Body of pancreas (tissue), 4 donors: ENCODE measurements around the gene LBR. TPM values are rescaled to one million over a fixed set of nuclear protein-coding genes. Genes with fewer than 3 reads are reported as not detected.
A peak's percentile ranks its signal among the peaks of the same experiment; 100 is the strongest.

Experiments used
- ATAC-seq: fragments of 150-250 bp; one replicate; pipeline ENCODE4 v1.9.1; 2016
- DNase-seq, 4 donors: peaks; one replicate each; pipeline ENCODE4 v3.0.0-alpha.2; 2019
- H3K27ac ChIP-seq, 4 donors: fragments of 200-600 bp; sonication (generic); 1 replicate in 3 of 4; 2 replicates in 1 of 4; pipeline versions ENCODE4 v1.5.1 to v1.6.1; 2016 to 2019; ENCODE audit warnings: mild to moderate bottlenecking in 1 of 4, mixed read lengths in 1 of 4, moderate library complexity in 1 of 4
- H3K27me3 ChIP-seq, 2 donors: fragments of 200-600 bp; sonication (generic); one replicate each; pipeline ENCODE4 v1.6.0; 2016; ENCODE audit warnings: mild to moderate bottlenecking in 1 of 2
- H3K36me3 ChIP-seq, 2 donors: fragments of 200-600 bp; sonication (generic); replicated peaks in 1 of 2; 2 replicates each; pipeline ENCODE4 v1.5.1; 2016; ENCODE audit warnings: low read depth in 2 of 2; ENCODE audit not compliant: insufficient read depth in 1 of 2
- H3K4me1 ChIP-seq: fragments of 200-600 bp; sonication (generic); one replicate; pipeline ENCODE4 v1.6.0; 2016
- H3K4me3 ChIP-seq, 2 donors: fragments of 200-600 bp; sonication (generic); 1 replicate in 1 of 2; 2 replicates in 1 of 2; pipeline ENCODE4 v1.5.1; 2016 to 2019
- H3K9me3 ChIP-seq, 3 donors: fragments of 200-600 bp; sonication (generic); 1 replicate in 2 of 3; 2 replicates in 1 of 3; pipeline ENCODE4 v1.5.1; 2016
- POLR2A ChIP-seq, 3 donors: fragments of 450-650 bp; IDR thresholded peaks; one replicate each; pipeline ENCODE4 v1.6.1; 2016; ENCODE audit warnings: antibody characterized with exemption in 3 of 3, mild to moderate bottlenecking in 2 of 3
- WGBS, 2 donors: methylation state at CpG; one replicate each; pipeline ENCODE4 v1.1.5; 2017; 5-methylcytosine and 5-hydroxymethylcytosine counted together
- intact Hi-C: fragments of 100-400 bp; cut with DNase I; formaldehyde crosslinking; loops from one replicate; pipeline ENCODE4 v1.15.1; 2023
- total RNA-seq, 2 donors: library from RNA; depleted of rRNA; stranded (reverse); fragments of >200 nt; gene quantifications; one replicate each; pipeline ENCODE4 v1.1.0, GENCODE V29; 2016
- TF ChIP-seq, protein P1 (sequence below), 7 experiments: fragments of 450-650 bp in 4 of 7; fragments of 200-600 bp in 3 of 7; sonication (generic) in 3 of 7; IDR thresholded peaks; one replicate each; pipeline ENCODE4 v1.5.1; 2016 to 2019; ENCODE audit warnings: antibody characterized with exemption in 7 of 7

The LBR gene
- total RNA-seq, 2 donors from 2014 or later = 15.2 to 26.5 TPM

- 50 to 59% methylated on average over 3 of the region's 3 CpGs for WGBS, 2 donors
- no peaks in the 10 kb centered on the region for H3K9me3 ChIP-seq
- H3K36me3 ChIP-seq = no peaks in the 10 kb centered on the region
- peak overlapping the region; percentile 50 to 78 (median 70) for H3K27ac ChIP-seq
- DNase-seq (no peak), ATAC-seq (no peak)
- peaks cover 62% of the 10 kb centered on the region for H3K4me1 ChIP-seq
- no peak for TF ChIP-seq POLR2A (IDR thresholded peaks at IDR 0.05)
- TF ChIP-seq, protein P1, sequence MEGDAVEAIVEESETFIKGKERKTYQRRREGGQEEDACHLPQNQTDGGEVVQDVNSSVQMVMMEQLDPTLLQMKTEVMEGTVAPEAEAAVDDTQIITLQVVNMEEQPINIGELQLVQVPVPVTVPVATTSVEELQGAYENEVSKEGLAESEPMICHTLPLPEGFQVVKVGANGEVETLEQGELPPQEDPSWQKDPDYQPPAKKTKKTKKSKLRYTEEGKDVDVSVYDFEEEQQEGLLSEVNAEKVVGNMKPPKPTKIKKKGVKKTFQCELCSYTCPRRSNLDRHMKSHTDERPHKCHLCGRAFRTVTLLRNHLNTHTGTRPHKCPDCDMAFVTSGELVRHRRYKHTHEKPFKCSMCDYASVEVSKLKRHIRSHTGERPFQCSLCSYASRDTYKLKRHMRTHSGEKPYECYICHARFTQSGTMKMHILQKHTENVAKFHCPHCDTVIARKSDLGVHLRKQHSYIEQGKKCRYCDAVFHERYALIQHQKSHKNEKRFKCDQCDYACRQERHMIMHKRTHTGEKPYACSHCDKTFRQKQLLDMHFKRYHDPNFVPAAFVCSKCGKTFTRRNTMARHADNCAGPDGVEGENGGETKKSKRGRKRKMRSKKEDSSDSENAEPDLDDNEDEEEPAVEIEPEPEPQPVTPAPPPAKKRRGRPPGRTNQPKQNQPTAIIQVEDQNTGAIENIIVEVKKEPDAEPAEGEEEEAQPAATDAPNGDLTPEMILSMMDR (IDR thresholded peaks at IDR 0.05) = no peak
- no peak overlapping the region for H3K4me3 ChIP-seq
- intact Hi-C loops = loop anchor here (10.0 kb wide), 1 partner anchor 127 kb away; no protein-coding TSS in a partner anchor
- no peaks in the 10 kb centered on the region for H3K27me3 ChIP-seq
These were observed 14.3 kb upstream of the LBR start for GRCh38 chr1:225442123-225442505.

GRCh38 chr1:225441314-225442122, 13.7 kb upstream of the LBR start:
- Histone ChIP-seq H3K27me3 (no peaks in the 10 kb centered on the region), H3K4me1 (peaks cover 62% of the 10 kb centered on the region), H3K9me3 (no peaks in the 10 kb centered on the region), H3K27ac (peak overlapping the region; percentile 20 to 78 (median 70)), H3K36me3 (no peaks in the 10 kb centered on the region), H3K4me3 (no peak overlapping the region)
- 26 to 29% methylated on average over 8 to 9 of the region's 9 CpGs for WGBS, 2 donors
- DNase-seq (peak; percentile 58 to 66 (median 62)), ATAC-seq (peak; percentile 77)
- TF ChIP-seq, protein P1 (IDR thresholded peaks at IDR 0.05) = peak; percentile 24 to 74 (median 68)
- no peak for TF ChIP-seq POLR2A (IDR thresholded peaks at IDR 0.05)
- intact Hi-C loops = loop anchor here (10.0 kb wide), 1 partner anchor 127 kb away; no protein-coding TSS in a partner anchor

GRCh38 chr1:225440380-225441221, 12.8 kb upstream of the LBR start:
- TF ChIP-seq, protein P1 (IDR thresholded peaks at IDR 0.05) = no peak
- TF ChIP-seq POLR2A (IDR thresholded peaks at IDR 0.05) = no peak
- intact Hi-C loops = loop anchor here (10.0 kb wide), 1 partner anchor 126 kb away; no protein-coding TSS in a partner anchor
- H3K36me3 ChIP-seq = no peaks in the 10 kb centered on the region
- H3K9me3 ChIP-seq = no peaks in the 10 kb centered on the region
- no peak overlapping the region for H3K4me3 ChIP-seq
- peak; percentile 33 for ATAC-seq
- peak overlapping the region; percentile 20 to 78 (median 70) for H3K27ac ChIP-seq
- no peaks in the 10 kb centered on the region for H3K27me3 ChIP-seq
- WGBS, 2 donors = 16 to 39% methylated on average over 4 of the region's 4 CpGs
- peak in 3 of 4 donors; percentile 58 to 68 (median 59) for DNase-seq
- peaks cover 54% of the 10 kb centered on the region for H3K4me1 ChIP-seq

- H3K4me3 ChIP-seq = no peak overlapping the region
- TF ChIP-seq, protein P1 (IDR thresholded peaks at IDR 0.05) = peak in 3 of 7 experiments; percentile 6 to 28 (median 12)
- no peak for TF ChIP-seq POLR2A (IDR thresholded peaks at IDR 0.05)
- 75 to 87% methylated on average over 5 of the region's 5 CpGs for WGBS, 2 donors
- H3K36me3 ChIP-seq = no peaks in the 10 kb centered on the region
- H3K27ac ChIP-seq = no peak overlapping the region
- ATAC-seq (no peak), DNase-seq (no peak)
- peaks cover 30% of the 10 kb centered on the region for H3K4me1 ChIP-seq
- H3K9me3 ChIP-seq = no peaks in the 10 kb centered on the region
- intact Hi-C loops = no loop called here
- H3K27me3 ChIP-seq = no peaks in the 10 kb centered on the region
These were observed 10.0 kb upstream of the LBR start for GRCh38 chr1:225437710-225438437.
